SH-SY5Y (cell line): ENCODE data around the gene TOP2A.

Source experiments
- GATA2 ChIP-seq: IDR thresholded peaks from 2 replicates; pipeline ENCODE4 v1.6.1; 2011; ENCODE audit warnings: mild to moderate bottlenecking, low read depth, low read length
- GATA3 ChIP-seq: IDR thresholded peaks from 2 replicates; pipeline ENCODE4 v1.6.1; 2011; ENCODE audit warnings: low read depth, mild to moderate bottlenecking, low read length, moderate library complexity

DNA sequence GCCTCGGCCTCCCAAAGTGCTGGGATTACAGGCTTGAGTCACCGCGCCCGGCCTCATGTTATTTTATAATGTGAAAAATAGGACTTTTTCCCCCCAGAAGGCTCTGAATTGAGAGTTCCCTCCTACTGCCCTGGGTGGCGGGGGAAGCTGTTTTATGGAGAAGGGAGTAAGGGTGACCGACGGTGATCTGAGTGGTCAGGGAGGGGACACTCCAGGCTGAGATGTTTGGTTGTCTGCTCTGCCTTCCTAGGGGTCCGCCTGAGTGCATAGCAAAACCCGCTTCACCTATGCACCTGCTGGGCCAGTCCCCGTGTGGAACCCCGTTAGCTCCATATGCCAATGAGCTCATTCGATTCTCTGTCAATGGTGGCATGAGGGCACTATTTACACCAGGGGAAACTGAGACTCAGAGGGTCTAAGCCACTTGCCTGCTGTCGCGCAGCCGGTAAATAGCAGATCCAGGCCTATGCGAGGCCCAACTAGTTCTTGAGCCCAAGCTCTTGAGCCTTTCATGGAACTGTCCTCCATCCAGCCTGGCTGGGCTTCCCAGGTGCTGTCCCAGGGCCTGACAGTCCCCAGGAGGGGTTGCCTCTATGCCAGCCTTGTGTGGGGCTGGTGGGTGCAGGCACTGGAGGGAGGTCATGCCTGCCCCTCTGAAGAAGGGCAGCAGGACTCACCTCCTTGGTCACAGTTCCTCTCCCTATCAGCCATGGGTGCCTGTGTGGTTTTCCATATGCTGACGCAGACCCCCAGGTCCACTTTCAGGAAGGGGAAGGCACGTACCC, 51.4 kb downstream of the TOP2A start:
- TF ChIP-seq GATA2 (no peak), GATA3 (no peak)
